Thyroid gland (tissue), 4 donors: ENCODE data around the gene MPPED2. TPM values are rescaled to one million over a fixed set of nuclear protein-coding genes. Genes with fewer than 3 reads are reported as not detected.

Experiments
- DNase-seq, 2 donors: peaks; one replicate each; pipeline ENCODE4 v3.0.0-alpha.2; 2019
- H3K27ac ChIP-seq, 3 donors: fragments of 200-600 bp; sonication (generic); 1 replicate in 2 of 3; 2 replicates in 1 of 3; pipeline ENCODE4 v1.5.1; 2016 to 2019; ENCODE audit warnings: mild to moderate bottlenecking in 1 of 3, moderate library complexity in 1 of 3
- H3K27me3 ChIP-seq: fragments of 200-600 bp; sonication (generic); one replicate; pipeline ENCODE4 v1.5.1; 2019
- H3K36me3 ChIP-seq, 2 donors: fragments of 200-600 bp; sonication (generic); one replicate each; pipeline ENCODE4 v1.5.1; 2016 to 2019
- H3K4me1 ChIP-seq, 2 donors: fragments of 200-600 bp; sonication (generic); one replicate each; pipeline ENCODE4 v1.5.1; 2017 to 2019
- H3K4me3 ChIP-seq, 3 donors: fragments of 200-600 bp; sonication (generic); replicated peaks in 1 of 3; 1 replicate in 2 of 3; 2 replicates in 1 of 3; pipeline ENCODE4 v1.5.1; 2016; ENCODE audit warnings: mild to moderate bottlenecking in 1 of 3
- H3K9me3 ChIP-seq: fragments of 200-600 bp; sonication (generic); one replicate; pipeline ENCODE4 v1.5.1; 2017
- CTCF ChIP-seq, 6 experiments: fragments of 200-600 bp in 3 of 6; fragments of 450-650 bp in 3 of 6; sonication (generic) in 3 of 6; IDR thresholded peaks; one replicate each; pipeline ENCODE4 v1.5.1; 2016 to 2019; ENCODE audit warnings: antibody characterized with exemption in 6 of 6, mild to moderate bottlenecking in 2 of 6, inconsistent platforms in 1 of 6, moderate library complexity in 1 of 6
- POLR2A ChIP-seq, 2 donors: fragments of 450-650 bp; IDR thresholded peaks; one replicate each; pipeline ENCODE4 v1.6.1; 2017; ENCODE audit warnings: antibody characterized with exemption in 2 of 2, mild to moderate bottlenecking in 2 of 2, moderate library complexity in 1 of 2
- WGBS, 2 donors: methylation state at CpG; one replicate each; pipeline ENCODE4 v1.1.5; 2017; 5-methylcytosine and 5-hydroxymethylcytosine counted together
- intact Hi-C: fragments of 100-400 bp; cut with DNase I; formaldehyde crosslinking; loops from one replicate; pipeline ENCODE4 v1.15.1; 2023
- total RNA-seq, 4 donors: library from RNA; depleted of rRNA; stranded (reverse); fragments of >200 nt; gene quantifications; one replicate each; pipeline ENCODE4 v1.2.3, GENCODE V29; 2016

MPPED2 gene
- total RNA-seq, 4 donors from 2014 or later: 35.5 to 103 (median 75.0) TPM

- intact Hi-C loops: no loop called here
- H3K36me3 ChIP-seq: no peaks in the 10 kb centered on the region
- H3K4me3 ChIP-seq: no peak overlapping the region
- no peak for DNase-seq
- 56 to 57% methylated on average over 3 of the region's 3 CpGs for WGBS, 2 donors
- peak overlapping the region in 2 of 3 donors; percentile 3 to 37 for H3K27ac ChIP-seq
- H3K9me3 ChIP-seq: no peaks in the 10 kb centered on the region
- TF ChIP-seq CTCF (IDR thresholded peaks at IDR 0.05) (no peak), POLR2A (IDR thresholded peaks at IDR 0.05) (no peak)
- no peaks in the 10 kb centered on the region for H3K27me3 ChIP-seq
- peaks cover 17 to 19% of the 10 kb centered on the region in 2 donors for H3K4me1 ChIP-seq
These were observed 107.2 kb downstream of the MPPED2 start for GRCh38 chr11:30478923-30479322.

GRCh38 chr11:30477061-30477460 is 109.1 kb downstream of the MPPED2 start:
- Histone ChIP-seq H3K36me3 (no peaks in the 10 kb centered on the region), H3K27ac (no peak overlapping the region), H3K4me3 (no peak overlapping the region), H3K4me1 (peaks cover 17 to 19% of the 10 kb centered on the region in 2 donors), H3K27me3 (no peaks in the 10 kb centered on the region), H3K9me3 (no peaks in the 10 kb centered on the region)
- TF ChIP-seq CTCF (IDR thresholded peaks at IDR 0.05): no peak
- no peak for TF ChIP-seq POLR2A (IDR thresholded peaks at IDR 0.05)
- intact Hi-C loops: no loop called here
- DNase-seq: no peak

DNA sequence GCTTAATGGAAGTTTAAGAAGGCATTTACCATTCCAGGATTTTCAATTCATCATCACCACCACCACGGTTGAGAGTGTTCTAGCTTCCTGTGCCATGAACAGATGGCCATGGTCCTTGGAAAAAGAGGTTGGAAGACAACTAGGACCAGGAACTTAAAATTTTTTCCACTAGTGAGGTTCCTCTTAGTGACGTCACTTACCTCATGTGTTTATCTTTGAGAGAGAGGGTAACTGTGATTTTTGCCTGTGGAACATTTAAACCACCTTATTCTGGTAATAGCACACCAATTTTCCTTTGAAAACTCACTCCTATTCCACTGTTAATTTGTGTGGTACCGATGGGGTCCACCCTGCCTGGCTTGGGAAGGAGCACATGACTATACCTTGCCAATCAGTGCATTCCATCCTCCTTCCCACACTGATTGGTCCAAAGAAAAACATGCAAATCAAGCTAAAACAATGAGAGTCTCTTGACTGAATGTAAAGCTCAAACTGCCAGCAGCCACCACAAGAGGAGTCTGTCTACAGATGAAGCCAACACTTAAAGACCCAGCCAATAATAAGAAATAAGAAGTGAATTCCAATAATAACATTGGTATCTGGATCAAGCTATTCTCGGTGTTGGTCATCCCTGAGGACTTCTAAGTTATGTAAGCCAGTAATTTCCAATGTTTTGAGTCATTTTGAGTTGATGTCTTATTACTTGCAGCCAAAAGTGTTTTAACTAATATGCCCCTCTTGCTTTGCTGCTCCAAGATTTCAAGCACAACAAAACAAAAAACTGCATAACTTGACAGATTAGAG is 111.8 kb downstream of the MPPED2 start:
- intact Hi-C loops: no loop called here
- Histone ChIP-seq H3K36me3 (no peaks in the 10 kb centered on the region), H3K27ac (no peak overlapping the region), H3K9me3 (no peaks in the 10 kb centered on the region), H3K4me3 (no peak overlapping the region), H3K4me1 (peaks cover 7 to 9% of the 10 kb centered on the region in 2 donors), H3K27me3 (no peaks in the 10 kb centered on the region)
- no peak for TF ChIP-seq POLR2A (IDR thresholded peaks at IDR 0.05)
- TF ChIP-seq CTCF (IDR thresholded peaks at IDR 0.05): no peak
- DNase-seq: no peak
- 69% methylated on average over 4 of the region's 4 CpGs for WGBS, 2 donors

DNA sequence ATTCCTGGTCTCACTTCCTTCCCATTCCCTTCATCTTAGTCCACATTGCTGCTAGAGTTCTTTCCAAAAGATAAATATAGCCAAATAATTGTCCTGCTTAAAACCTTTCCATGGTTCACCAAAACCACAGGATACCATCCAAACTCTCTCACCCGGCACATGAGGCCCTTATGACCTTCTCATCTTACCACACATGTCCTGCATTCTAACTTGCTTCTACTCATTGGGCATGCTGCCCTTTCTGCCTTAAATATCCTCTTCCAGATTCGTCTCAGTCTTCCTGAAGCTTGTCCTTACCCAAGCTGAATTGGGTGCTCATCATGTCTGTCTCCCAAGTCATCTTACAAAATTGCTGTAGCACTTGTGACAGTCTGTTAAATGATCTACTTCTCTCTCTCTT is 114.9 kb downstream of the MPPED2 start:
- WGBS, 2 donors: 80 to 84% methylated on average over 2 of the region's 2 CpGs
- no peak for DNase-seq
- intact Hi-C loops: no loop called here
- no peak for TF ChIP-seq CTCF (IDR thresholded peaks at IDR 0.05)
- no peak for TF ChIP-seq POLR2A (IDR thresholded peaks at IDR 0.05)
- Histone ChIP-seq H3K4me1 (peaks cover 0 to 8% of the 10 kb centered on the region in 2 donors), H3K27me3 (no peaks in the 10 kb centered on the region), H3K27ac (no peak overlapping the region), H3K9me3 (no peaks in the 10 kb centered on the region), H3K4me3 (no peak overlapping the region), H3K36me3 (no peaks in the 10 kb centered on the region)

DNA sequence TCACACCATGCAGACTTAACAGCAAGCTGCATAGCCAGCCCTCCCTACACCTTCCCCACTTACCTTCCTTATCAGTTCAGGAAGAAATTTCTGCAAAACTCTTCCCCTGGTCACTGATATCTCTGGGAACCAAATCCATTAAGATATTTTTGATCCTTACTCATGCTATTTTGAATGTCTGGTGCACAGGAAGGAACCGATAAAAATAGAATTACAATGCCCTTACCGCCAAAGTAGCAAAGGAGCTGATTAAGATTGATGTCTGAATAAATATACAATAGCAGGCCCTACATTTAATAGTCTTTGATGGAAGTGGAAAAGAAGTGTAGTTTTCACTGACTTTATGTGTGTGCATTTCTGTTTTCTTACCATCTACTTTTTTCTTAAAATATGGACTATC is 117.3 kb downstream of the MPPED2 start:
- no peaks in the 10 kb centered on the region for H3K9me3 ChIP-seq
- H3K27ac ChIP-seq: no peak overlapping the region

More for the DNA sequence above, 117.3 kb downstream of the MPPED2 start:
- TF ChIP-seq CTCF (IDR thresholded peaks at IDR 0.05) (no peak), POLR2A (IDR thresholded peaks at IDR 0.05) (no peak)
- Histone ChIP-seq H3K4me3 (no peak overlapping the region), H3K36me3 (no peaks in the 10 kb centered on the region), H3K4me1 (peaks cover 0 to 5% of the 10 kb centered on the region in 2 donors), H3K27me3 (no peaks in the 10 kb centered on the region)
- intact Hi-C loops: no loop called here
- no peak for DNase-seq
- WGBS, 2 donors: 71 to 72% methylated on average over 2 of the region's 2 CpGs
